HCT116 (cell line): ENCODE data around the gene RABIF. TPM values are rescaled to one million over a fixed set of nuclear protein-coding genes. Genes with fewer than 3 reads are reported as not detected.

ENCODE experiments used
- ATAC-seq: fragments of 200-7000 bp; cut with Tn5 transposase; 2 replicates; pipeline ENCODE4 v1.9.1; 2020; ENCODE audit warnings: mild to moderate bottlenecking, moderate library complexity
- BruUV-seq: library from RNA; stranded (reverse); fragments of 400-500 nt; replicated peaks from 2 replicates; lab custom pipeline; 2021; lab: Mats Ljungman, UMichigan
- CTCF ChIA-PET: fragments of 300-600 bp; sonication (Branson Sonifier 250); formaldehyde crosslinking; loops from one replicate; lab custom pipeline; 2021; ENCODE audit warnings: antibody characterized with exemption; lab: Charles Lee
- POLR2A ChIA-PET: fragments of 300-600, 350-600 bp; sonication (Branson Sonifier 250); formaldehyde crosslinking; loops from one replicate; lab custom pipeline; 2021; ENCODE audit warnings: antibody characterized with exemption; lab: Charles Lee
- RAD21 ChIA-PET, 2 experiments: fragments of 300-600 bp; sonication (Branson Sonifier 250); formaldehyde crosslinking; loops; one replicate each; lab custom pipeline; 2023; ENCODE audit warnings: low total read pairs in 2 of 2; ENCODE audit not compliant: uncharacterized antibody in 2 of 2, unreplicated experiment in 2 of 2, low non-redundant PET in 1 of 2; lab: Charles Lee
- DNase-seq: peaks from one replicate; pipeline ENCODE4 v3.0.0-alpha.2; 2010; ENCODE audit warnings: low read depth, low spot score
- H2AFZ ChIP-seq: fragments of 200-600 bp; shearing (Covaris generic), sonication (generic); 2 replicates; pipeline ENCODE4 v1.6.1; 2017; ENCODE audit warnings: low read depth, mixed run types, mixed read lengths, antibody characterized with exemption, low read length; ENCODE audit not compliant: poor library complexity, severe bottlenecking
- H3K27ac ChIP-seq: 2 replicates; pipeline ENCODE4 v1.5.1; 2012; ENCODE audit warnings: low read depth, low read length
- H3K27me3 ChIP-seq: fragments of 200-600 bp; sonication (generic); 2 replicates; pipeline ENCODE4 v1.6.1; 2016; ENCODE audit warnings: mixed run types, low read length, mixed read lengths; ENCODE audit not compliant: insufficient read depth
- H3K36me3 ChIP-seq, 2 experiments: fragments of 200-500 bp in 1 of 2; fragments of 200-600 bp in 1 of 2; sonication (Bioruptor generic) in 1 of 2; sonication (generic) in 1 of 2; 2 replicates each; pipeline versions ENCODE4 v1.5.1 to v1.6.1; 2014 to 2016; ENCODE audit warnings: low read length in 2 of 2, inconsistent platforms in 1 of 2, mixed read lengths in 1 of 2, mixed run types in 1 of 2; ENCODE audit not compliant: insufficient read depth in 2 of 2, control insufficient read depth in 1 of 2
- H3K4me1 ChIP-seq, 2 experiments: fragments of 200-600 bp in 1 of 2; sonication (generic) in 1 of 2; 2 replicates each; pipeline versions ENCODE4 v1.5.1 to v1.6.1; 2012 to 2017; ENCODE audit warnings: low read length in 2 of 2, inconsistent platforms in 1 of 2, mild to moderate bottlenecking in 1 of 2, mixed read lengths in 1 of 2, mixed run types in 1 of 2, moderate library complexity in 1 of 2; ENCODE audit not compliant: insufficient read depth in 2 of 2, control insufficient read depth in 1 of 2
- H3K4me2 ChIP-seq: fragments of 200-600 bp; sonication (generic); 2 replicates; pipeline ENCODE4 v1.6.1; 2017; ENCODE audit warnings: mixed run types, low read length, mixed read lengths
- H3K4me3 ChIP-seq, 2 experiments: fragments of 200-600 bp in 1 of 2; sonication (generic) in 1 of 2; replicated peaks in 1 of 2; 2 replicates each; pipeline ENCODE4 v1.5.1; 2011 to 2016; ENCODE audit warnings: low read length in 2 of 2, control low read depth in 1 of 2, low read depth in 1 of 2, mild to moderate bottlenecking in 1 of 2, mixed read lengths in 1 of 2, mixed run types in 1 of 2
- H3K79me2 ChIP-seq: fragments of 200-600 bp; sonication (generic); 2 replicates; pipeline ENCODE4 v1.6.1; 2017; ENCODE audit warnings: mild to moderate bottlenecking, mixed run types, low read length, moderate library complexity, mixed read lengths; ENCODE audit not compliant: insufficient read depth
- H3K9ac ChIP-seq: fragments of 200-600 bp; sonication (generic); 2 replicates; pipeline ENCODE4 v1.6.1; 2016; ENCODE audit warnings: low read length, mixed read lengths
- H3K9me2 ChIP-seq: fragments of 200-600 bp; sonication (generic), shearing (Covaris generic); 2 replicates; pipeline ENCODE4 v1.6.1; 2017; ENCODE audit warnings: mixed run types, mild to moderate bottlenecking, moderate library complexity; ENCODE audit not compliant: insufficient read depth
- H3K9me3 ChIP-seq, 2 experiments: fragments of 200-500 bp in 1 of 2; fragments of 200-600 bp in 1 of 2; sonication (Bioruptor generic) in 1 of 2; sonication (generic) in 1 of 2; 2 replicates each; pipeline ENCODE4 v1.6.1; 2014 to 2017; ENCODE audit warnings: low read length in 2 of 2, mixed read lengths in 2 of 2, inconsistent platforms in 1 of 2, low read depth in 1 of 2, mild to moderate bottlenecking in 1 of 2, mixed run types in 1 of 2, moderate library complexity in 1 of 2; ENCODE audit not compliant: control insufficient read depth in 1 of 2, insufficient read depth in 1 of 2
- H4K20me1 ChIP-seq: fragments of 200-600 bp; sonication (generic), shearing (Covaris generic); 2 replicates; pipeline ENCODE4 v1.6.1; 2017; ENCODE audit warnings: mixed run types, mild to moderate bottlenecking, moderate library complexity; ENCODE audit not compliant: insufficient read depth
- ATF3 ChIP-seq: IDR thresholded peaks from 2 replicates; pipeline ENCODE4 v1.6.1; 2012
- CBX3 ChIP-seq: IDR thresholded peaks from 2 replicates; pipeline ENCODE4 v1.6.1; 2012; ENCODE audit warnings: low read depth
- EGR1 ChIP-seq: IDR thresholded peaks from 2 replicates; pipeline ENCODE4 v1.6.1; 2012; ENCODE audit warnings: low read depth
- ELF1 ChIP-seq: IDR thresholded peaks from 2 replicates; pipeline ENCODE4 v1.6.1; 2012; ENCODE audit warnings: low read depth, borderline replicate concordance
- EZH2phosphoT487 ChIP-seq: fragments of 200-600 bp; IDR thresholded peaks from 2 replicates; pipeline ENCODE4 v1.6.1; 2018; ENCODE audit warnings: antibody characterized with exemption, borderline replicate concordance
- FOSL1 ChIP-seq: IDR thresholded peaks from 2 replicates; pipeline ENCODE4 v1.6.1; 2012; ENCODE audit warnings: low read depth
- MAX ChIP-seq: IDR thresholded peaks from 2 replicates; pipeline ENCODE4 v1.6.1; 2012
- RAD21 ChIP-seq: IDR thresholded peaks from 2 replicates; pipeline ENCODE4 v1.6.1; 2012; ENCODE audit warnings: low read depth, mild to moderate bottlenecking
- SIN3A ChIP-seq: IDR thresholded peaks from 2 replicates; pipeline ENCODE4 v1.6.1; 2012; ENCODE audit warnings: low read depth
- SRF ChIP-seq: IDR thresholded peaks from 2 replicates; pipeline ENCODE4 v1.6.1; 2012; ENCODE audit warnings: low read depth
- TCF7L2 ChIP-seq: IDR thresholded peaks from 2 replicates; pipeline ENCODE4 v1.7.0; 2011; ENCODE audit warnings: borderline replicate concordance, inconsistent platforms; ENCODE audit not compliant: insufficient read depth, insufficient read length; ENCODE audit errors: extremely low read depth
- YY1 ChIP-seq: IDR thresholded peaks from 2 replicates; pipeline ENCODE4 v1.6.1; 2011; ENCODE audit warnings: low read length, low read depth, moderate library complexity, mild to moderate bottlenecking; ENCODE audit not compliant: insufficient replicate concordance; ENCODE audit errors: extremely low read depth
- ZFX ChIP-seq: fragments of 450-650 bp; IDR thresholded peaks from 2 replicates; pipeline ENCODE4 v1.6.1; 2017
- ZNF274 ChIP-seq: fragments of 200-500 bp; sonication (Bioruptor generic); IDR thresholded peaks from 2 replicates; pipeline ENCODE4 v1.6.1; 2014; ENCODE audit warnings: mild to moderate bottlenecking, low read depth, low read length, inconsistent platforms
- intact Hi-C: fragments of 100-400 bp; cut with micrococcal nuclease; formaldehyde crosslinking; loops from 2 replicates; pipeline ENCODE4 v1.10.0; 2022
- total RNA-seq: library from RNA; stranded (reverse); gene quantifications from one replicate; pipeline ENCODE4 v1.2.1, GENCODE V29; 2021; ENCODE audit not compliant: unreplicated experiment

RABIF gene
- total RNA-seq, 1 experiment from 2014 or later: 5.4 TPM

- ATAC-seq: no peak
- H3K9me2 ChIP-seq: no peaks in the 10 kb centered on the region
Observed at GRCh38 chr1:202923533-202923932, 34.6 kb upstream of the RABIF start.

GRCh38 chr1:202919615-202920014, 30.7 kb upstream of the RABIF start:
- DNase-seq: no peak
- Histone ChIP-seq H3K36me3 (peaks cover 6 to 38% of the 10 kb centered on the region in 2 experiments; a peak in 3 of 4 replicates), H3K4me3 (no peak overlapping the region), H3K9me3 (no peaks in the 10 kb centered on the region), H3K9me2 (no peaks in the 10 kb centered on the region), H3K27me3 (no peaks in the 10 kb centered on the region), H4K20me1 (no peaks in the 10 kb centered on the region), H3K79me2 (peaks cover 8% of the 10 kb centered on the region), H3K4me1 (no peaks in the 10 kb centered on the region), H2AFZ (no peak overlapping the region), H3K4me2 (no peak overlapping the region), H3K27ac (no peak overlapping the region), H3K9ac (no peak overlapping the region)
- ChIA-PET RAD21 (no interaction called here), POLR2A (no interaction called here), CTCF (no interaction called here)
- intact Hi-C loops: no loop called here
- BruUV-seq: no TSS peak
- TF ChIP-seq ZFX: no peak
- no peak for TF ChIP-seq RAD21
- TF ChIP-seq EGR1: no peak
- no peak for TF ChIP-seq CBX3
- no peak for TF ChIP-seq MAX
- TF ChIP-seq, all 23 proteins: peak for 0
- no peak for ATAC-seq

More at GRCh38 chr1:202923533-202923932, 34.6 kb upstream of the RABIF start:
- H3K9ac ChIP-seq: no peak overlapping the region
- DNase-seq: no peak
- H3K79me2 ChIP-seq: peaks cover 22% of the 10 kb centered on the region
- H2AFZ ChIP-seq: no peak overlapping the region
- ChIA-PET CTCF (no interaction called here), POLR2A (no interaction called here), RAD21 (no interaction called here)
- no peaks in the 10 kb centered on the region for H3K27me3 ChIP-seq
- intact Hi-C loops: no loop called here
- H4K20me1 ChIP-seq: no peaks in the 10 kb centered on the region
- peaks cover 6 to 20% of the 10 kb centered on the region in 2 experiments; a peak in 3 of 4 replicates for H3K36me3 ChIP-seq
- no peak overlapping the region for H3K27ac ChIP-seq
- H3K4me3 ChIP-seq: no peak overlapping the region
- BruUV-seq: no TSS peak
- peaks cover 0 to 13% of the 10 kb centered on the region in 2 experiments; a peak in 1 of 4 replicates for H3K4me1 ChIP-seq
- no peaks in the 10 kb centered on the region for H3K9me3 ChIP-seq
- TF ChIP-seq TCF7L2 (no peak), ZNF274 (no peak), SIN3A (no peak), ZFX (no peak), EZH2phosphoT487 (no peak), ATF3 (no peak), ELF1 (no peak), SRF (no peak), EGR1 (no peak), YY1 (no peak), CBX3 (no peak), FOSL1 (no peak)
- H3K4me2 ChIP-seq: no peak overlapping the region
